Measurements from ENCODE around the gene WNT5B. TPM values are rescaled to one million over a fixed set of nuclear protein-coding genes. Genes with fewer than 3 reads are reported as not detected.

WNT5B gene
- polyA plus RNA-seq, 1 of the 3 experiments (the other 2 are of a cell fraction), result 29.3 TPM

DNA sequence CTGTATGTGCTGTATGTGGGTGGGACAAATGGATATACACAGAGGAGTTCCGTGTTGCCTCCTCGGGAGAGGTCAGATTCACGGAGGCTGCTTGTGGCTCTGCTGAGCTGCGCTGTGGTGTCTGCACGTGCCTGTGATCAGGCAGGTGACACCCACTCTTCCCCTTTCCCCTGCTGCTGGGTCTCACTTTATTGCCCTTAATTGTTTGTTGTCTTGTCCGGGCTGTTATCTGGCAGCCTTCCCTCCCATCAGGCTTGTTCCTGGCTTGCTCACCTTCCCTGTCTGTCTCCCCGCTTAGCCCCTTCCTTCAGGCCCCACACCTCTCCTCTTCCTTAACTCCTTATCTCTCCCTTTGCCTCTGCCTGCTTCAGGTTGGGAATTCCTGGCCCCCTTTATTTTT lies 13.5 kb downstream of the WNT5B start:
- Histone ChIP-seq H3K4me1 (ENCODE audit: control insufficient read depth in 1 of 2, insufficient read depth in 2 of 2, low read depth in 1 of 2, low read length in 1 of 2) (peaks cover 15 to 28% of the 10 kb centered on the region in 2 experiments), H3K4me3 (ENCODE audit: low read depth in 2 of 2, low read length in 1 of 2) (no peak overlapping the region), H3K9ac (no peak overlapping the region), H3K4me2 (no peak overlapping the region), H4K20me1 (ENCODE audit: insufficient read depth) (peaks cover 16% of the 10 kb centered on the region), H3K36me3 (replicated peaks in 1 of 2; ENCODE audit: control insufficient read depth in 1 of 2, insufficient read depth in 2 of 2, low read length in 1 of 2) (peaks cover 0 to 18% of the 10 kb centered on the region in 2 experiments), H3K79me2 (ENCODE audit: insufficient read depth) (peaks cover 10% of the 10 kb centered on the region), H2AFZ (ENCODE audit: low read depth) (no peak overlapping the region), H3K27ac (ENCODE audit: low read depth in 2 of 2, low read length in 1 of 2) (no peak overlapping the region), H3K27me3 (ENCODE audit: insufficient read depth) (no peaks in the 10 kb centered on the region), H3K9me2 (no peaks in the 10 kb centered on the region), H3F3A (replicated peaks; ENCODE audit: insufficient read depth) (peaks cover 10% of the 10 kb centered on the region), H3K9me3 (no peaks in the 10 kb centered on the region)
- ChIA-PET POLR2A (no interaction called here), CTCF (interaction anchor here (1.5 to 20.8 kb wide), 5 partner anchors 8 to 297 kb away, joined by 3 to 605 read pairs (median 21); no protein-coding TSS in a partner anchor)
- no peak for DNase-seq
- TF ChIP-seq ELF1 (IDR thresholded peaks at IDR 0.05) (no peak), TEAD4 (IDR thresholded peaks at IDR 0.05; ENCODE audit: borderline replicate concordance, insufficient read depth) (no peak), IRF3 (IDR thresholded peaks at IDR 0.05; ENCODE audit: low read depth, low read length) (no peak), FOXJ3 (CRISPR knock-in tag; IDR thresholded peaks at IDR 0.05) (no peak), NRF1 (IDR thresholded peaks at IDR 0.05; ENCODE audit: low read depth, low read length) (no peak), RAD21 (IDR thresholded peaks at IDR 0.05; ENCODE audit: low read length) (no peak), ZBTB33 (IDR thresholded peaks at IDR 0.05; ENCODE audit: borderline replicate concordance, low read depth) (no peak), MXI1 (IDR thresholded peaks at IDR 0.05; ENCODE audit: low read depth, low read length) (no peak), SIN3A (IDR thresholded peaks at IDR 0.05; ENCODE audit: borderline replicate concordance, low read depth, low read length) (no peak)
- TF ChIP-seq, protein P1, sequence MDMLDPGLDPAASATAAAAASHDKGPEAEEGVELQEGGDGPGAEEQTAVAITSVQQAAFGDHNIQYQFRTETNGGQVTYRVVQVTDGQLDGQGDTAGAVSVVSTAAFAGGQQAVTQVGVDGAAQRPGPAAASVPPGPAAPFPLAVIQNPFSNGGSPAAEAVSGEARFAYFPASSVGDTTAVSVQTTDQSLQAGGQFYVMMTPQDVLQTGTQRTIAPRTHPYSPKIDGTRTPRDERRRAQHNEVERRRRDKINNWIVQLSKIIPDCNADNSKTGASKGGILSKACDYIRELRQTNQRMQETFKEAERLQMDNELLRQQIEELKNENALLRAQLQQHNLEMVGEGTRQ (IDR thresholded peaks at IDR 0.05; ENCODE audit: borderline replicate concordance, low read depth, low read length), result no peak
- TF ChIP-seq, protein P2, sequence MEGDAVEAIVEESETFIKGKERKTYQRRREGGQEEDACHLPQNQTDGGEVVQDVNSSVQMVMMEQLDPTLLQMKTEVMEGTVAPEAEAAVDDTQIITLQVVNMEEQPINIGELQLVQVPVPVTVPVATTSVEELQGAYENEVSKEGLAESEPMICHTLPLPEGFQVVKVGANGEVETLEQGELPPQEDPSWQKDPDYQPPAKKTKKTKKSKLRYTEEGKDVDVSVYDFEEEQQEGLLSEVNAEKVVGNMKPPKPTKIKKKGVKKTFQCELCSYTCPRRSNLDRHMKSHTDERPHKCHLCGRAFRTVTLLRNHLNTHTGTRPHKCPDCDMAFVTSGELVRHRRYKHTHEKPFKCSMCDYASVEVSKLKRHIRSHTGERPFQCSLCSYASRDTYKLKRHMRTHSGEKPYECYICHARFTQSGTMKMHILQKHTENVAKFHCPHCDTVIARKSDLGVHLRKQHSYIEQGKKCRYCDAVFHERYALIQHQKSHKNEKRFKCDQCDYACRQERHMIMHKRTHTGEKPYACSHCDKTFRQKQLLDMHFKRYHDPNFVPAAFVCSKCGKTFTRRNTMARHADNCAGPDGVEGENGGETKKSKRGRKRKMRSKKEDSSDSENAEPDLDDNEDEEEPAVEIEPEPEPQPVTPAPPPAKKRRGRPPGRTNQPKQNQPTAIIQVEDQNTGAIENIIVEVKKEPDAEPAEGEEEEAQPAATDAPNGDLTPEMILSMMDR (IDR thresholded peaks at IDR 0.05), result no peak
- WGBS (ENCODE audit: low lambda C conversion rate), result 93% methylated on average over 7 of the region's 7 CpGs

All from SK-N-SH (cell line).